ENCODE measurements around the gene TOP2B.

GRCh38 chr3:25581335-25581734 is 83.4 kb downstream of the TOP2B start:
- TF ChIP-seq NR2C2 (CRISPR knock-in tag; IDR thresholded peaks at IDR 0.05) (no peak), NR2C2 (tag; IDR thresholded peaks at IDR 0.05) (no peak), CTCF (IDR thresholded peaks at IDR 0.05 in 2 of 3, conservative IDR thresholded peaks at IDR 0.05 in 1 of 3; ENCODE audit: insufficient read depth in 2 of 3, low read depth in 1 of 3, low read length in 3 of 3) (no peak), EP300 (IDR thresholded peaks at IDR 0.05; ENCODE audit: low read length) (no peak), SMAD2 (IDR thresholded peaks at IDR 0.05; ENCODE audit: low read depth, low read length) (no peak), POLR2A (conservative IDR thresholded peaks at IDR 0.05) (no peak), NFIC (IDR thresholded peaks at IDR 0.05) (no peak), E2F1 (CRISPR knock-in tag; IDR thresholded peaks at IDR 0.05) (no peak), ZNF561 (CRISPR knock-in tag; conservative IDR thresholded peaks at IDR 0.05) (no peak), MCM2 (IDR thresholded peaks at IDR 0.05; ENCODE audit: low read depth) (no peak), ZNF407 (IDR thresholded peaks at IDR 0.05; ENCODE audit: low read depth) (no peak), ZFP1 (CRISPR knock-in tag; IDR thresholded peaks at IDR 0.05) (no peak), TEAD4 (IDR thresholded peaks at IDR 0.05; ENCODE audit: low read length) (no peak), TEAD4 (CRISPR knock-in tag; IDR thresholded peaks at IDR 0.05; ENCODE audit: borderline replicate concordance) (no peak), CHCHD3 (CRISPR knock-in tag; IDR thresholded peaks at IDR 0.05) (no peak), ZNF639 (CRISPR knock-in tag; conservative IDR thresholded peaks at IDR 0.05 in 1 of 2, IDR thresholded peaks at IDR 0.05 in 1 of 2) (no peak)
